GM12878 (cell line): ENCODE results near the gene FSIP1. TPM values are rescaled to one million over a fixed set of nuclear protein-coding genes. Genes with fewer than 3 reads are reported as not detected.
A peak's percentile ranks its signal among the peaks of the same experiment; 100 is the strongest.

Experiments used
- FOS ChIP-seq: IDR thresholded peaks from 3 replicates; pipeline ENCODE4 v1.6.1; 2011; ENCODE audit warnings: borderline replicate concordance; ENCODE audit not compliant: insufficient read length; ENCODE audit errors: extremely low read depth
- MTA2 ChIP-seq: fragments of 450-650 bp; IDR thresholded peaks from 2 replicates; pipeline ENCODE4 v1.6.1; 2016; ENCODE audit warnings: low read depth, mild to moderate bottlenecking, moderate library complexity
- POLR2AphosphoS2 ChIP-seq: IDR thresholded peaks from 2 replicates; pipeline ENCODE4 v1.6.1; 2011; ENCODE audit warnings: low read depth, mild to moderate bottlenecking, low read length, improper control_type of control experiment, moderate library complexity
- polyA plus RNA-seq, 11 experiments: library from polyadenylated mRNA; depleted of rRNA in 4 of 11; unstranded in 6 of 11; stranded (reverse) in 5 of 11; fragments of >200 nt; fragmentation: Nextera tagmentation in 4 of 11; fragmentation: Illumina TruSeq in 1 of 11; extraction: Ambion mirVana in 4 of 11; extraction: Trizol in 1 of 11; gene quantifications; 1 replicate in 1 of 11; 2 replicates in 10 of 11; pipeline versions ENCODE4 v1.2.1 to v1.2.3, GENCODE V29; 2011 to 2016; ENCODE audit warnings: inconsistent platforms in 2 of 11, missing spikeins in 2 of 11, low read depth in 1 of 11
- total RNA-seq, 4 experiments: library from RNA; depleted of rRNA in 3 of 4; stranded (reverse); fragments of >200 nt in 3 of 4; fragmentation: Illumina TruSeq in 1 of 4; extraction: Trizol in 1 of 4; gene quantifications; 2 replicates each; pipeline versions ENCODE4 v1.2.1 to v1.2.3, GENCODE V29; 2013 to 2021
- TF ChIP-seq, protein P1 (sequence below): IDR thresholded peaks from 2 replicates; pipeline ENCODE4 v1.6.1; 2012; ENCODE audit warnings: mild to moderate bottlenecking, low read depth, low read length
- TF ChIP-seq, protein P2 (sequence below): IDR thresholded peaks from 2 replicates; pipeline ENCODE4 v1.6.1; 2011; ENCODE audit warnings: borderline replicate concordance, low read depth, mild to moderate bottlenecking, moderate library complexity, mixed read lengths, low read length; ENCODE audit not compliant: insufficient read depth; ENCODE audit errors: extremely low read length
- TF ChIP-seq, protein P3 (sequence below): fragments of 450-650 bp; IDR thresholded peaks from 2 replicates; pipeline ENCODE4 v1.6.1; 2014; ENCODE audit warnings: mild to moderate bottlenecking
- TF ChIP-seq, protein P4 (sequence below): IDR thresholded peaks from 2 replicates; pipeline ENCODE4 v1.6.1; 2011; ENCODE audit warnings: low read depth, mild to moderate bottlenecking, low read length, moderate library complexity, borderline replicate concordance; ENCODE audit errors: extremely low read depth
- TF ChIP-seq, protein P5 (sequence below): fragments of 450-650 bp; IDR thresholded peaks from 2 replicates; pipeline ENCODE4 v1.6.1; 2017; ENCODE audit warnings: mild to moderate bottlenecking, moderate library complexity
- TF ChIP-seq, protein P6 (sequence below): fragments of 450-650 bp; IDR thresholded peaks from 2 replicates; pipeline ENCODE4 v1.6.1; 2017; ENCODE audit warnings: low read depth, mild to moderate bottlenecking, moderate library complexity

Gene FSIP1
- total and polyA plus RNA-seq, 10 of the 15 experiments (the other 5 are each of a cell fraction or from before 2014, with no cell fraction given) = 0.15 to 0.67 (median 0.35) TPM

DNA sequence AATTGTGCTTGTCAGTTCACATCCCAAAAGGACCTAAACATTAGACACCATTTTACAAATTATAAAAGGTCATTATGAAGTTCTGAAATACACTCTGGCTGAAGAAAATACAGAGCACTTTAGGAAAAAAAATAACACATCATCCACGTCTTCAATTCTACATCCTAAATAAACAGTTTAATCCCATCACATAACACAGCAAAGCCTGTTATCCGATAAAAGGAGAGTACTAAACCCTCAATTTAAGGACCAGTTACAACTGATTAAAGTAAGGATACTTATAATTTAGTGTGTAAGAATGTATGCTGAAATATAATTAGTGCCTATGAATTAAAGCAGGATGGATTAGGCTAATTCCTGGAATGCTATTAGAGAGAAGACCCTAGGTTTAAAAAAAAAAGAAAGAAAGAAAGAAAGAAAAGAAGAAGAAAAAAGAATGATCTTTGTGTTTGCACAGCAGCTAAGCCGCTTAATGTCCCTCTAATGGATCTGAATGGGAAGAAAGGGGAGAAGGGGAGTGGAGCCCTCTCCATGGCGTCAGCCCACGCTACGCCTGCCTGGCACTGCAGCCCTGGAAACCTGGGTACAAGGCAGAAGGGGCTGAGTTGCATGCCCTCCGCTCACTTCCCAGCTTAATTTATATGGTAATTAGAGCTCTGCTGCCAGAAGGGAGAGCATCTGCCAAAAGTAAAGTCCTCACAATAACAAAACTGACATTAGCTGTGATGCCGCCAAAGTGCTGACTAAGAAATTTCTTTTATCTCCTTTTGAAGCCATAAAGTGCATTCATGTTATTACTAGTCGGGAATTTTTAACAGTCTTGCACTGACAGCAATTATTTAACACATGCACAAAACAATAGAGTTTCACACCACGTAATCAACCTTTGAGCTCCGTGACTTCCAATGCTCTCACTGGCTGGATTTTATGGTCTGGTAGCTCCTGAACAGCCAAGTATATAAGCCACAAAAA lies 90.0 kb downstream of the FSIP1 start (continued):
- TF ChIP-seq, protein P1, sequence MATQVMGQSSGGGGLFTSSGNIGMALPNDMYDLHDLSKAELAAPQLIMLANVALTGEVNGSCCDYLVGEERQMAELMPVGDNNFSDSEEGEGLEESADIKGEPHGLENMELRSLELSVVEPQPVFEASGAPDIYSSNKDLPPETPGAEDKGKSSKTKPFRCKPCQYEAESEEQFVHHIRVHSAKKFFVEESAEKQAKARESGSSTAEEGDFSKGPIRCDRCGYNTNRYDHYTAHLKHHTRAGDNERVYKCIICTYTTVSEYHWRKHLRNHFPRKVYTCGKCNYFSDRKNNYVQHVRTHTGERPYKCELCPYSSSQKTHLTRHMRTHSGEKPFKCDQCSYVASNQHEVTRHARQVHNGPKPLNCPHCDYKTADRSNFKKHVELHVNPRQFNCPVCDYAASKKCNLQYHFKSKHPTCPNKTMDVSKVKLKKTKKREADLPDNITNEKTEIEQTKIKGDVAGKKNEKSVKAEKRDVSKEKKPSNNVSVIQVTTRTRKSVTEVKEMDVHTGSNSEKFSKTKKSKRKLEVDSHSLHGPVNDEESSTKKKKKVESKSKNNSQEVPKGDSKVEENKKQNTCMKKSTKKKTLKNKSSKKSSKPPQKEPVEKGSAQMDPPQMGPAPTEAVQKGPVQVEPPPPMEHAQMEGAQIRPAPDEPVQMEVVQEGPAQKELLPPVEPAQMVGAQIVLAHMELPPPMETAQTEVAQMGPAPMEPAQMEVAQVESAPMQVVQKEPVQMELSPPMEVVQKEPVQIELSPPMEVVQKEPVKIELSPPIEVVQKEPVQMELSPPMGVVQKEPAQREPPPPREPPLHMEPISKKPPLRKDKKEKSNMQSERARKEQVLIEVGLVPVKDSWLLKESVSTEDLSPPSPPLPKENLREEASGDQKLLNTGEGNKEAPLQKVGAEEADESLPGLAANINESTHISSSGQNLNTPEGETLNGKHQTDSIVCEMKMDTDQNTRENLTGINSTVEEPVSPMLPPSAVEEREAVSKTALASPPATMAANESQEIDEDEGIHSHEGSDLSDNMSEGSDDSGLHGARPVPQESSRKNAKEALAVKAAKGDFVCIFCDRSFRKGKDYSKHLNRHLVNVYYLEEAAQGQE = no peak
- TF ChIP-seq FOS (no peak), POLR2AphosphoS2 (no peak), MTA2 (peak; percentile 95)
- TF ChIP-seq, protein P2, sequence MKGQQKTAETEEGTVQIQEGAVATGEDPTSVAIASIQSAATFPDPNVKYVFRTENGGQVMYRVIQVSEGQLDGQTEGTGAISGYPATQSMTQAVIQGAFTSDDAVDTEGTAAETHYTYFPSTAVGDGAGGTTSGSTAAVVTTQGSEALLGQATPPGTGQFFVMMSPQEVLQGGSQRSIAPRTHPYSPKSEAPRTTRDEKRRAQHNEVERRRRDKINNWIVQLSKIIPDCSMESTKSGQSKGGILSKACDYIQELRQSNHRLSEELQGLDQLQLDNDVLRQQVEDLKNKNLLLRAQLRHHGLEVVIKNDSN = no peak
- TF ChIP-seq, protein P3, sequence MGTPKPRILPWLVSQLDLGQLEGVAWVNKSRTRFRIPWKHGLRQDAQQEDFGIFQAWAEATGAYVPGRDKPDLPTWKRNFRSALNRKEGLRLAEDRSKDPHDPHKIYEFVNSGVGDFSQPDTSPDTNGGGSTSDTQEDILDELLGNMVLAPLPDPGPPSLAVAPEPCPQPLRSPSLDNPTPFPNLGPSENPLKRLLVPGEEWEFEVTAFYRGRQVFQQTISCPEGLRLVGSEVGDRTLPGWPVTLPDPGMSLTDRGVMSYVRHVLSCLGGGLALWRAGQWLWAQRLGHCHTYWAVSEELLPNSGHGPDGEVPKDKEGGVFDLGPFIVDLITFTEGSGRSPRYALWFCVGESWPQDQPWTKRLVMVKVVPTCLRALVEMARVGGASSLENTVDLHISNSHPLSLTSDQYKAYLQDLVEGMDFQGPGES = no peak
- TF ChIP-seq, protein P4, sequence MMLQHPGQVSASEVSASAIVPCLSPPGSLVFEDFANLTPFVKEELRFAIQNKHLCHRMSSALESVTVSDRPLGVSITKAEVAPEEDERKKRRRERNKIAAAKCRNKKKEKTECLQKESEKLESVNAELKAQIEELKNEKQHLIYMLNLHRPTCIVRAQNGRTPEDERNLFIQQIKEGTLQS = no peak
- TF ChIP-seq, protein P5, sequence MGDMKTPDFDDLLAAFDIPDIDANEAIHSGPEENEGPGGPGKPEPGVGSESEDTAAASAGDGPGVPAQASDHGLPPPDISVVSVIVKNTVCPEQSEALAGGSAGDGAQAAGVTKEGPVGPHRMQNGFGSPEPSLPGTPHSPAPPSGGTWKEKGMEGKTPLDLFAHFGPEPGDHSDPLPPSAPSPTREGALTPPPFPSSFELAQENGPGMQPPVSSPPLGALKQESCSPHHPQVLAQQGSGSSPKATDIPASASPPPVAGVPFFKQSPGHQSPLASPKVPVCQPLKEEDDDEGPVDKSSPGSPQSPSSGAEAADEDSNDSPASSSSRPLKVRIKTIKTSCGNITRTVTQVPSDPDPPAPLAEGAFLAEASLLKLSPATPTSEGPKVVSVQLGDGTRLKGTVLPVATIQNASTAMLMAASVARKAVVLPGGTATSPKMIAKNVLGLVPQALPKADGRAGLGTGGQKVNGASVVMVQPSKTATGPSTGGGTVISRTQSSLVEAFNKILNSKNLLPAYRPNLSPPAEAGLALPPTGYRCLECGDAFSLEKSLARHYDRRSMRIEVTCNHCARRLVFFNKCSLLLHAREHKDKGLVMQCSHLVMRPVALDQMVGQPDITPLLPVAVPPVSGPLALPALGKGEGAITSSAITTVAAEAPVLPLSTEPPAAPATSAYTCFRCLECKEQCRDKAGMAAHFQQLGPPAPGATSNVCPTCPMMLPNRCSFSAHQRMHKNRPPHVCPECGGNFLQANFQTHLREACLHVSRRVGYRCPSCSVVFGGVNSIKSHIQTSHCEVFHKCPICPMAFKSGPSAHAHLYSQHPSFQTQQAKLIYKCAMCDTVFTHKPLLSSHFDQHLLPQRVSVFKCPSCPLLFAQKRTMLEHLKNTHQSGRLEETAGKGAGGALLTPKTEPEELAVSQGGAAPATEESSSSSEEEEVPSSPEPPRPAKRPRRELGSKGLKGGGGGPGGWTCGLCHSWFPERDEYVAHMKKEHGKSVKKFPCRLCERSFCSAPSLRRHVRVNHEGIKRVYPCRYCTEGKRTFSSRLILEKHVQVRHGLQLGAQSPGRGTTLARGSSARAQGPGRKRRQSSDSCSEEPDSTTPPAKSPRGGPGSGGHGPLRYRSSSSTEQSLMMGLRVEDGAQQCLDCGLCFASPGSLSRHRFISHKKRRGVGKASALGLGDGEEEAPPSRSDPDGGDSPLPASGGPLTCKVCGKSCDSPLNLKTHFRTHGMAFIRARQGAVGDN = no peak
- TF ChIP-seq, protein P6, sequence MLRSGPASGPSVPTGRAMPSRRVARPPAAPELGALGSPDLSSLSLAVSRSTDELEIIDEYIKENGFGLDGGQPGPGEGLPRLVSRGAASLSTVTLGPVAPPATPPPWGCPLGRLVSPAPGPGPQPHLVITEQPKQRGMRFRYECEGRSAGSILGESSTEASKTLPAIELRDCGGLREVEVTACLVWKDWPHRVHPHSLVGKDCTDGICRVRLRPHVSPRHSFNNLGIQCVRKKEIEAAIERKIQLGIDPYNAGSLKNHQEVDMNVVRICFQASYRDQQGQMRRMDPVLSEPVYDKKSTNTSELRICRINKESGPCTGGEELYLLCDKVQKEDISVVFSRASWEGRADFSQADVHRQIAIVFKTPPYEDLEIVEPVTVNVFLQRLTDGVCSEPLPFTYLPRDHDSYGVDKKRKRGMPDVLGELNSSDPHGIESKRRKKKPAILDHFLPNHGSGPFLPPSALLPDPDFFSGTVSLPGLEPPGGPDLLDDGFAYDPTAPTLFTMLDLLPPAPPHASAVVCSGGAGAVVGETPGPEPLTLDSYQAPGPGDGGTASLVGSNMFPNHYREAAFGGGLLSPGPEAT = peak; percentile 73; the same call in 1 of the 2 replicates
